Stimulated activated CD8-positive, alpha-beta memory T cell treated with anti-CD3 and anti-CD28 coated beads, Interleukin-7, amount 100 ng/mL, for 24 hours (primary cell): Measurements from ENCODE around the gene ERC1.
"Not testable (repeated sequence)": the region's sequence is repeated elsewhere in the genome, so short reads cannot be mapped to it uniquely, and the experiment has no call there.

Experiments
- DNase-seq: peaks from one replicate; pipeline ENCODE4 v3.0.0-alpha.2; 2020; ENCODE audit warnings: low read depth

The ERC1 gene

DNA sequence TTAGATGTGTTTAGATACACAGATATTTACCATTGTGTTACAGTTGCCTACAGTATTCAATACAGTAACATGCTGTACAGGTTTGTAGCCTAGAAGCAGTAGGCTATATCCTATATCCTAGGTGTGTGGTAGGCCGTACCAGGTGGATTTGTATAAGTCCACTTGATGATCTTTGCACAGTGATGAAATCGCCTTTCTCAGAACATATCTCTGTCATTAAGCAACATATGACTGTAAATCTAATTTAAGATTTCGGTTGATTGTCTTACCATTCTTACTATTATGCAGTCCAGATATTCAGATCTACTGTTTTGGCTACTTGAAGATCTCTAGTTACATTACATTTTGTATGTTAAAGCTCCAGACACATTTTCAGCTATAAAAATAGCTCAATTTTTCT, 39.8 kb downstream of the ERC1 start:
- no peak for DNase-seq

DNA sequence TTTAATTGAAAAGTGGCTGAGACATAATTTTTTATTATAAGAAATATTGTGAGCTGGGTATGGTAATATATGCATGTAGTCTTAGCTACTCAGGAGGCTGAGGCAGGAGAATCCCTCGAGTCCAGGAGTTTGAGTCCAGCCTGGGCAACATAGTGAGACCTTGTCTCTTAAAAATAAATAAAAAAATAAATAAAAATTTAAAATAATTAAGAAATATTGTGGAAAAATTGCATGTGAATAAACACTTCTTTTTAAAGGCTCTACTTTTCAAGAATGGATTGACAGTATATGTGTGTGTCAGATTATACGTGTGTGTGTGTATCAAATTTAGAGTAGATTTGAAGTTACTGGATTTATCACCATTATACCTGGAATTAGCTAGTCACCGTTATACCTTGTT, 43.2 kb downstream of the ERC1 start:
- no peak for DNase-seq

DNA sequence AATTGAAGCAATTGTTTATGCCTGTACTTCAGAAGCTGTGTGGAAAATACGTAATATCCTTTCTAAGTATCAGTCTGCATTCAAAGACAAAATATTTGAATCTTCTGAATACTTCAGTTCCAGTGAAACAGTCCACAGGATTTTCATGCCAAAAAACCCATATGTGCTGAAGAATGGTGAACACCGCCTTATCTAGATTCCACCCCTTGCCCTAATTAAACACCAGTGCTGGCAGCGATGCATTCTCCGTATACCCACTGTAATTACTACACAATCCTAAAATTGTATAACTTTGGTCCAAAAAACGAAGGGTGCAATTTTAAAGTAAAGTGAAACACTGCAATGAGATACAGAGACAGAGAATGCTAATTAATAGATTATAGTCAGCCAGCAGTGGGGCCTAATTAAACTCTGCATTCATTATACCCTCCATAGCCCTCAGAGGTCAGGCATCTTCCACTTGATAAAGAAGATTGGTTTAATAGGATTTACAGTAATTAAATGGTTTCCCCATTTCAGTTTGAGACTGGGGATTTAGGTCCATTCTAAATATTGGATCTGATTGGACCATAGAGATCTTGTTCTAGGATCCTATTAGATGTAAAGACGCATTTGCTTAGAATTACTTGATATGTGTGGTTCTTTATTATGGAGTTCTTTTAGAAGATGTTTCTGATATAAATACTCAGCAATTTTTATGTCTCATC, 43.9 kb downstream of the ERC1 start:
- no peak for DNase-seq

DNA sequence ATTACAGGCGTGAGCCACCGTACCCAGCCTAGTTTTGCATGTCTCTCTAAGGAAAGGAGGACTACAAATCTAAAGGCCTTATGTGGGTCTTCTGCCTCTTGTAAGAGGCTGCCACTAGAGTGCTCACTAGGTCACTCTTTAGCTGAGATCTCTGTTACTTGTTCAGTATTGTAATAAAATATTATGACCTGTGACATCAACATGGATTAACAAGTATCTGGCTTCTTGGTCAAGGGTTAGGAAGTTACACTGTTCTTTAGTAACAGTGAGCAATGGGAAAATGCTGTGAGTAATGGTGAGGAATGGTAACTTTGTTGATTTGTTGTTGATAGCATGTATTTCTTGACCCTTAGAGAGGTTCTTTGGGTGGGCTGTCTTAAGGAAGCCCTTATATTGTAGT, 50.5 kb downstream of the ERC1 start:
- DNase-seq: no peak

- DNase-seq: no peak
These were observed 53.2 kb downstream of the ERC1 start for GRCh38 chr12:1044199-1044598.

- no peak for DNase-seq
These were observed 53.7 kb downstream of the ERC1 start for GRCh38 chr12:1044696-1045095.

- DNase-seq: no peak
These were observed 55.7 kb downstream of the ERC1 start for GRCh38 chr12:1046727-1047126.

GRCh38 chr12:1047898-1048660, 57.1 kb downstream of the ERC1 start:
- DNase-seq: no peak

DNA sequence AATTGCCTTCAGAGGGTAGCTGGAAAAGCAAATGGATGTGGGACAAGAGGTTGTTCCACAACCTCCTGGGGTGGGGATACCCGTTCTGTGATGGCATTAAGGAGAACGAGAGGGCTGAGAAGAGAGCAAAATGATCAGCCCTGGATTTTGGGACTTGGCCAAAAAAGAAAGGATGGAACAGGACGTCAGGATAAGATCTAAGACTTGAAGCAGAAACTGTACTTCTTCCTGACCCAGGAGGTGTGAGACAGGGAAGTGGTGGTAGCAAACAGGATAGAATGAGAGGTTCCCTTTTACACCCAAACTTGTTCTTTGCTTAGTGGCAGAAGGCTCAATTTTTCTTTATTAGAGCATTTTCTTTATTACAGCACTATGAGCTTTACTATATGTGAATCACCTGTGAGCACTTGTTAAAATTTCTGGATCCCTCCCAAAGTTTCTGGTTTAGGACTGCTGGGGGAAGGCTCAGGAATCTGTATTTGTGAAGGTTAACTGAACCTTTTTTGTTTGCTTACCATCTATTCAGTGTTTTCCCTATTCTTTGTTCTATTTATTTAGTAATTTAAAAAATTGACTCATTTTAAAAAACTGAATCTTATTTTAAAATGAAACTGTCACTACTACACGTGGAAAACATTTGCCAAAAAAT, 59.2 kb downstream of the ERC1 start:
- no peak for DNase-seq

DNA sequence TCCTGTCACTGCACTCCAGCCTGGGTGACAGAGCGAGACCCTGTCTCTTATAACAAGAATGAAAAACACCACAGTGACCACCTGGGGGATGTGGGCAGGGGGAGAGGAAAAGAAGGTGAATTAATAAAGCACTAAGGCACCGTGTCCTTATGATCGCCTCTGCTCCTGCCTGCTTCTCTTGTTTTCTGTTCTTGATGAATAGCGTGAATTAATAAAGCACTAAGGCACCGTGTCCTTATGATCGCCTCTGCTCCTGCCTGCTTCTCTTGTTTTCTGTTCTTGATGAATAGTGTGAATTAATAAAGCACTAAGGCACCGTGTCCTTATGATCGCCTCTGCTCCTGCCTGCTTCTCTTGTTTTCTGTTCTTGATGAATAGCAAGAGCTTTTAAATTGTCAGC, 60.6 kb downstream of the ERC1 start:
- not testable (repeated sequence) for DNase-seq

DNA sequence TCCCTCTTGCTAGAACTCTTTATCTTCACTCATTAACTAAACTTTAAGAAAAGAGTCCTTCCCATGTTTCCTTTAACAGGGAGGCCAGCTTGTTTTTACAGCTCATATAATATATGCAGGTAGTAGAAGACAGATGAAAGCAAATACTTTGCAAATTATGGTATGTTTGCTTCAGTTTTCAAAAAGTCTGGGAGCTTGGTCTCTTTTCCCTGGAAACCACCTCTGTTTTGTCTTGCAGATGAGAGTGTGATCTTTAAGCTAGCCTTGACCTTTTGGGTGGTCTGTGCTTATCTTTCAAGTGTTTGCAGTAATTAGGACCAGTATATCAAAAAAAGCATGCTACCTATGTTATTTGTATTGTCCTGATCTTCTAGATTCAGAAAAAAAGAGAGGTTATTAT, 62.7 kb downstream of the ERC1 start:
- no peak for DNase-seq

DNA sequence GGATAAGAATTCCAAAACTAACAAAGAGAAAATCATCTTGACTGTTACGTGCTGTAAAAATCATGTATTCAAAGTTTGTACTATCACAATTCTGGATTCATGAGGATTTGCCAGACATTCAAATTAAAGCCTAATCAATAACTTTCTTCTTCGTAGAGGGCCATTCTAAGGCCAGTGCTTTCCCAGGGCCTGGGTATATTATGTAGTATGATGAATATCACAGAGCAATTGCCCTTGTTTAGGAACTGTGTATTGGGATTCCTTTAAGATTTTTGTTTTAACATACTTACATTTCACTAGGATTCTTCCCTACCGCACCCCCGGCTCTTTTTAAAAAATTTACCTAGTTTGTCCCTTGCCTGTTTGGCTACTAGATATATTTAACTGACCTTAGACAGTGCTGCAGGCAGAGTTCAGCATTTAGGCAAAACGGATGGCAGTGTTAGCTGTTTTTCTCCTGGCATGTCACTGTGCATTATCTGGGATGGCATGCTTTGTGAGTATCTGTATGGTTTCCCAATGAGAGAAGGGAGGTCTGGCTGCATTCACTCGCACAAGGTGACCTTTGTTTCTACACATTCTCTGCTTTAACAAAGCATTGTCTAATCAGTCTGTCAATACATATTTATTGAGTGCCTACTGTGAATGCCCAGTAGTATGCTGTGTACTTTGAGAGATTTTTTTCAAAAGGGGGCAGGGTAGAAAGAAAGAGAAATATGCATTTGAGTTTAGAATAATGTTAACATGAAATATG, 63.3 kb downstream of the ERC1 start:
- no peak for DNase-seq

GRCh38 chr12:1056390-1056789, 65.4 kb downstream of the ERC1 start:
- no peak for DNase-seq

GRCh38 chr12:1058423-1058822, 67.4 kb downstream of the ERC1 start:
- no peak for DNase-seq

- no peak for DNase-seq
These were observed 68.1 kb downstream of the ERC1 start for GRCh38 chr12:1059162-1059561.

GRCh38 chr12:1063852-1064251, 72.8 kb downstream of the ERC1 start:
- no peak for DNase-seq

- DNase-seq: no peak
These were observed 73.3 kb downstream of the ERC1 start for GRCh38 chr12:1064317-1064716.

DNA sequence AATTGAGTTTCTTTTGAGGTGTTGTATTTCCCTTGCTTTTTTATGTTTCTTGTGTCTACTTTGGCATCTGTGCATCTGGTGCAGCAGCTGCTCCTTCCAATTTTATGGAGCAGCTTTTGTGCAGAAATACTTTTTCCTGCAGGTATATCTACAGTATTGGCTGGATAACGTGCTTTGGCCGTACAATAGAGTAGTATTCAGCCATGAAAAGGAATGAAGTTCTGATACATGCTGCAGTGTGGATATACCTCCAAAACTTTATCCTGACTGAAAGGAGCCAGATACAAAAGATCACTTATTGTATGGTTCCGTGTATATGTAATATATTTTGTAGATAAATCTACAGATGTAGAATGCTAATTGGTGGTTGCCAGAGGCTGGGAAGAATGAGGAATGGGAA, 74.6 kb downstream of the ERC1 start:
- DNase-seq: no peak

GRCh38 chr12:1069846-1070245, 78.8 kb downstream of the ERC1 start:
- no peak for DNase-seq

DNA sequence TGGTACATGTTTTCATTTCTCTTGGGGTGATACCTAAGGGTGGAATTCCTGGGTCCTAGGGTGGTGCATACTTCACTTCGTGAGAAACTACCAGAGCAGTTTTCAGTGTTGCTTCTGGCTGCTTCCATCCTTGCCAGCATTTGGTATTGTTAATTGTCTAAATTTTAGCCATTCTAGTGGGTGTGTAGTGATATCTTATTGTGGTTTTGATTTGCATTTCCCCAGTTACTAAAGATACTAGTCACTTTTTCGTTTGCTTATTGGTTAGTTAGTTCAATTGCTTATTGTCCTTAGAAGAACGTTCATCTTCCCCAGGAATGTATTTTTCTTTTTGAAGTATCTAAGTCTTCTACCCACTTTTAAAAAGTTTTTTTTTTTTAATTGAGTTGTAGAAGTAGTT, 80.2 kb downstream of the ERC1 start:
- DNase-seq: no peak

- DNase-seq: no peak
These were observed 82.6 kb downstream of the ERC1 start for GRCh38 chr12:1073652-1074051.

DNA sequence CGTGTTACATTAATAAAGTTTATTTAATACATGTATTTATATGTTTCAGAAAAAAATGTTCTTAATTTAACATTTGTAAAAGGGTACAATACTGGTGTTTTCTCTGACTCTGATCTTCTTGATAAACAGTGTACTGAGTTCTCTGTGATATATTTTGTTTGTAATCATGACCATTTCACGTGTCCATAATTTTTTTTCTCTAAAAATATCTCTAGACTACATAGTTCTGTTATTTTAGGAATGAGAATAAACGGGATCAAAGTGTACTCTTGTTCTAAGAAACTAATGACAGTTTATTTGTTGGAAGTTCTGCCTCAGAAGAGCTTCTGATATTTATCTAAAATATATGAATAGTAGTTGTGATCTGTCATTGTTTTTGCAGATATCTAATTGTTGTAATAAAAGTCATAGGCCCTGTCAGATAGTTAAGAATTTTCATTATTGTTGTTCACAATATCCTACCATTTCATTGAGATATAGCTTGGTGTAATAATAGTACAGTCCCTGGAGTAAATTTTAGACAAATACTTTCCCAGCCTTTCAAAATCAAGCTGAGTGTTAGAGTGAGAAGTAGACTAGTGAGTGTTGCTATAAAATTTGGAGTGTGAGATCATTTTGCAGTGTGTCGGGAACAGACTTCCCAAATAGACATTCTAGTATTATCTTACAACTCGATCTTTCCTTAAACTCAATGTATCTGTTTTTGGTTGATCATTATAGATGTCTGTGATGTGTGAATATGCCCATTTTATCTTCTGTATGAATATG, 86.2 kb downstream of the ERC1 start:
- no peak for DNase-seq
